ENCODE data around the gene RBMS3.

GRCh38 chr3:29333576-29333975 lies 52.7 kb downstream of the RBMS3 start:
- TF ChIP-seq SP1 (IDR thresholded peaks at IDR 0.05) = no peak
- TF ChIP-seq TARDBP (IDR thresholded peaks at IDR 0.05) = no peak
- TF ChIP-seq FOXK2 (IDR thresholded peaks at IDR 0.05) = no peak
- TF ChIP-seq HDGF (IDR thresholded peaks at IDR 0.05; ENCODE audit: borderline replicate concordance) = no peak
- no peak for TF ChIP-seq L3MBTL2 (conservative IDR thresholded peaks at IDR 0.05)
- TF ChIP-seq ZNF384 (IDR thresholded peaks at IDR 0.05) = no peak
- TF ChIP-seq ARNT (IDR thresholded peaks at IDR 0.05) = no peak

Measured in HEK293T (cell line).